Sigmoid colon (tissue), 4 donors: ENCODE data around the gene GALNT17.

ENCODE experiments used
- CTCF ChIP-seq, 4 experiments: fragments of 450-650 bp in 3 of 4; fragments of 200-600 bp in 1 of 4; IDR thresholded peaks; one replicate each; pipeline ENCODE4 v1.5.1; 2016 to 2019; ENCODE audit warnings: antibody characterized with exemption in 4 of 4, mild to moderate bottlenecking in 3 of 4, moderate library complexity in 2 of 4
- EP300 ChIP-seq, 4 donors: sonication (generic); formaldehyde crosslinking; IDR thresholded peaks; one replicate each; pipeline ENCODE4 v1.6.1; 2017; ENCODE audit warnings: antibody characterized with exemption in 4 of 4
- POLR2A ChIP-seq, 2 donors: fragments of 450-650 bp; IDR thresholded peaks; one replicate each; pipeline ENCODE4 v1.6.1; 2016; ENCODE audit warnings: antibody characterized with exemption in 2 of 2, mild to moderate bottlenecking in 2 of 2, moderate library complexity in 2 of 2
- POLR2AphosphoS5 ChIP-seq, 4 donors: sonication (generic); formaldehyde crosslinking; IDR thresholded peaks; one replicate each; pipeline ENCODE4 v1.6.1; 2017; ENCODE audit warnings: antibody characterized with exemption in 4 of 4

GRCh38 chr7:71645836-71646235 is 513.9 kb downstream of the GALNT17 start:
- TF ChIP-seq CTCF (IDR thresholded peaks at IDR 0.05) (no peak), POLR2AphosphoS5 (IDR thresholded peaks at IDR 0.05) (no peak), POLR2A (IDR thresholded peaks at IDR 0.05) (no peak), EP300 (IDR thresholded peaks at IDR 0.05) (no peak)
